Measurements from ENCODE around the gene GPR108.

GPR108 gene

DNA sequence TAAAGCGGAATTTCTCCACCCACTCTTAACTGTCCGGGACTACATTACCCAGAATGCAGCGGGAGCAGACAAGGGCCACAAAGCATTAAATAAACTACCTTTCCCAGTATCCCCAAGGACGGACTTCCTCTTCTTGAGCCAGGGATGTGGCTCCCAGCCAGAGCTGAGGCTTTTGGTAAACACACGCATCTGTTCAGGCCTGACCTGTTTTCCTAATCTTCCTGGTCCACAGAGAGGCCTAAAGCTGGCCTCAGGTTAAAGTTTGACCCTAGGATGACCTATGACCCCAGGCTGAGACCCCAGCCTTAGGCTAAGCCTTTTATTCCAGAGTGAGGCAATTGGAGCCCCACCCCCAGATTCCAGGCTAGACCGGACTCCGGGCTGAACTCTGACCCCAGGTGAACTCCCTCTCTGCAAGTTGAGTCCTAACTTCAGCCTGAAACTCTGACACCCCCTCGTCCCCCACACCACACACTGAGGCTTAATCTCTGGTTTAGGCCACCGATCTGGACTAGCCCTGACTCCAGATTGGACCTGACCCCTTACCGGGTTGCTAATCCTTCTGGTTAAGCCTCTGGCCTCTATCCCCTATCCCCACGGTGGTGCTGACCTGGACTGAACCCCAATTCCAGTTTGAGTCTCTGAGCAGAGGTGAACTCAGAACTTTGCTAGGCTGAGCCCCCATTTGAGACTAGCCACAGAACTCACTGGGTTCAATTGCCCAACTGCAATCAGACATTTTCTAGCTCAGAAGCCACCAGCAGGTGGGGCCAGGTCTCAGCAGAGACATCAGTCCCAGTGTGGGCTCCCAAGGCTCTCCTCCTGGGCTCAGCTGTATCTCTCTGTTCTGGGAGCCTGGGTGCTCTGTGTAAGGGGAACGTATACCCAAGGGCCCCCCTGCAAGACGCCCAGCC is 750 bp upstream of the GPR108 start:
- DNase-seq (ENCODE audit: low read depth), result peak; percentile 55

DNA sequence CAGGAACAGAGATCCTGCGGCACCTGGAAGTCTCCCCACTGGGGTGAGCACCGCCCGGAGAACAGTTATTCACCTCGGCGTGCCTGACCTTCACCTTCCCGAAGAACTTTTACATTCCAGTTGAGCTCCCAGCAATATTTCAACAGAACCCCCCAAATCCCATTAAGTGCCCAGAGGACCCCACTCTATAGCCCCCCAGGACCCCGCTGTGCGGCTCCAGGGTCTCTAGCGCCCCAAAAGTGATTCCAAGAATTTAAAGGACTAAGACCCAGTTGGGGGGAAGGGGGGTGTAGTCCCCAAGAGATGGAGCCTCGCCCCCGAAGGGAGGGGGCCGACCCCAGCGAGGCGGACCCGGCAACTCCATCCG is 480 bp downstream of the GPR108 start:
- DNase-seq (ENCODE audit: low read depth), result no peak

DNA sequence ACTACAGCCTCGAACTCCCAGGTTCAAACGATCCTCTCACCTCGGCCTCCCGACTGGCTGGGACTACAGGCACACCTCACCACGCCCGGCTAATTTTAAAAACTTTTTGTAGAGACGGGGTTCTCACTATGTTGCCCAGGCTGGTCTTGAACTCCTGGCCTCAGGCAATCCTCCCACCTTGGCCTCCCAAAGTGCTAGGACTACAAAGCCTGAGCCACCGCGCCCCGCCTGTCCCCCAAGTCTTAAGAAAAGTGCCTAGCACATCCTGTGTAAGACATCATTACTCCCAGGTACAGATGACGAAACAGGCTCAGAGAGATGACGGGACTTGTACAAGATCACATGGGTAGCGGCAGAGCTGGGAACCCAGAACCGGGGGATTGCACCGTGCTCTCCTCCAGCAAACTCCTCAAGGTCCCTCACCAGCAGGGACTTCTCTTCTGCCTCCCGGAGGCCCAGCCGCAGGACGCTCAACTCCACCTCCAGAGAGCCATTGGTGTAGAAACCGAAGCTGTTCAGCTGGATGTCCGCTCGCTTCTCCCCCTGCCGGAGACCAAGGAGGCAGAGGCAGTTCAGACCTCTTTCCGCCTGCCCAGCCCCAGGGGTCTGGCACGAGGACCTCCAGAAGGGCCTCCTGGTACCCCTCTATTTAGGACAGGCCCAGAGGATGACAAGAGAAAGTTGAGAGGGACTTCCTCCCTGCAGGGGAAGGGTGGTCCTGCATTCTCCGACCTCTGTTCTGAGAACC is 1.0 kb downstream of the GPR108 start:
- peak; percentile 51 for DNase-seq (ENCODE audit: low read depth)

DNA sequence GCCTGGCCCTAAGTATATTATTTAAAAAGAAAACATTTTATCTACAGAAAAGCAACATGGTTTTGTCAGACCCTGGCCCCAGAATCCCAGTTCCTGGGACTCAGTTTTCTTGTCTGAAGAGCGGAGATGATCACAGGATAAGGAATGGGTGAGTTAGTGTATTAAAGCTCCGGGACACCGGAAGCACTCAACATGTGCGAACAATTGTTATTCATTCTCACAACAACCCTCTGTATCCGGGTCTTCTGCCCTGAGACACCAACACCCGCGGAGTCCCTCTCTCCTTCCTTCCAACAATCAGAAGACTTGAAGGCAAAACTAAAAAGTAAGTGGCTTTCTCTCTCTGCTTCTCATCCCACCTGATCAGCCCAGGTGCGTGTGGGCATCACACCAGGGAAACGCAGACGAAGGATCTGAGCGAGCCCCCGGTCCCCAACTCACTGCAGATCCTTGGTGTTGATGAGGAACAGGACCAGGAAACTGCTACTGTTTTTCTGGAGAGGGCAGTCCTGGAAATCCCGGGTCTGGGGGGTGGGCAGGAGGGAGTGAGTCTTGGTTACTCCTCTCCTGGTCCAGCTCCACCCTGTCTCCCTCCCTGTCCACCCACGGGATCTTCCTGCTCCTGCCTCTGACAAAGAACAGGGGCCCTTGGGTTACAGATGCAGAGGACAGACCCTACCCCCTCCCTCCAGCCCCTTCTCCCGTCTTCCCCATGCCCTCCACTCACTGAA is 2.0 kb downstream of the GPR108 start:
- no peak for DNase-seq (ENCODE audit: low read depth)

DNA sequence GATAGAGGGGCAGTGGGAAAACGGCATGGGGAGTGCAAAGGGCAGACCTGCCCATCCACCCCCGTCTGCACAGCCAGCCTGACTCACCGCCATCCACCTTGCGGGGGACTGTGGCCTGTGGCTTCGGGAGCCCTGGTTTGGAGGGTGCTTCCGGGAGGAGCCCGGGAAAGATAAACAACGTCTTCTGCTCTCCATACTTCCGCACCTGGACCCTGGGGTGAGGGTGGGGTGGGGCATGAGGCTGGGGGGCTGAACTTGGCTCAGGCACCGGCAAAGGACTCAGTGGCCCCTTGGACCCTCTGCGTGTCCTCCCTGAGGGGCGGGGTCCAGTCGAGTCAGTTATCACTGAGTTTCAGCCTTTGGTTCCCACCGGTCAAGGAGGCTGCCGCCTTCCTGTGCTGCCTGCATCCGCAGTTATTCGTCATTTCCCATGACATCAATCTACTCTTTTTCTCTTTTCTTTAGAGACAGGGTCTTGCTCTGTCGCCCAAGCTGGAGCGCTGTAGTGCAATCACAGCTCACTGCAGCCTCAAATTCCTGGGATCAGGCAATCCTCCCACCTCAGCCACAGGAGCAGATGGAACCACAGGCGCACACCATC is 3.2 kb downstream of the GPR108 start:
- DNase-seq (ENCODE audit: low read depth), result no peak

DNA sequence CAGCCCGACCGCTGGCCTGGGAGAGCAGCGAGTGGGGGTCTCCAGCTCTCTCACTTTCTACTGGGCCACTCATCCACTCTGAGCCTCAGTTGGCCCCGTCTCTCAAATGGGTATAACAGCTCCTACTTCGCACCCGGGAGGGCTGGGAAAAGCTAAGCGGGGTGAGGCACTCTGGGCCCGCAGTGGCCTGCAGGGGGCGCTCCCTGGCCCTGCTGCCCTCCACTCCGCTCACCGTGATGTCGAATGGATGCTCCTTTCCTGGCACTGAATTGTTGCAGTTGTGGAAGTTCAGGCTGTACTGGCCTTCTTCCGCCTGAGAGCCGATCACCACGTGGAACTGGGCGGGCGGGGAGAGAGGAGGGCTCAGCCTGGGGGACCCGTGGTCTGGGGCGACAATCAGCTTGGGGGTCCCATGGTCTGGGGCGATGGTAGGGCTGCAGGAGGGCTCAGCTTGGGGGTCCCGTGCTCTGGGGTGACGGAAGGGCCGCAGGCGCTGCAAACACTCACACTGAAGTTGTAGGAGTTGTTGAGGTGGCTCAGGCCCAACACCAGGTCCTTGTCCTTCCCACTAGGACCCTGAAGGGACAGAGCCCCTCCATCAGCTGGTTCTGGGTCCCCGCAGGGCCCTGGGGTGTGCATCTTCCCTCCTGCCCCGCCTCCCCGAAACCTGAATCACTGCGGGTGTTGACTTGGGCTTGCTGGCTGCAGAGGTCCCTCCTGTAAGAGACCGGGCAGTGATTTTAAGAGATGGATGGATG is 3.9 kb downstream of the GPR108 start:
- no peak for DNase-seq (ENCODE audit: low read depth)

DNA sequence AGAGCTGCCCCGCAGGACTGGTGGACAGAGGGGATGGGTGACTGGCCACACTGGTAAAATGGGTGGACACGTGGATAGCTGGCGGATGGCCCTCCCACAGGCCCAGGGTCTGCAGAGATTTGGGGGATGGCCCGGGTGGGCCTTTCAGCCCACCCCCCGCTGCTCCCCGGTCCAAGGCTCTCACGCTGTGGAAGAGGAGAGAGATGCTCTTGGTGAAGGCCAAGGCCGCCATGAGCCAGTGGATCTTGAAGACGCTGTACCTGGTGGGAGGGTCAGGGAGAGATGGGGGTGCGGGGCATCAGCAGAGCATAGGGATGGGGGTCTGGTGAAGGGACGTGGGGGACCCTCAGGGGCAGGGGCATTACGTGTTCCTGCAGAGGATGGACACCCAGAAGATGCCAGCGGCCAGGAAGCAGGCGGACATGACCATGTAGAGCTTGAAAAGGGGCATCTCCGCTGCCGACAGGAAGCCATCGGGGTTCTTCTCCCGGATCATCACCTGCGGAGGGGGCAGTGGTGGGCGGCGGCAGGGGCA is 4.5 kb downstream of the GPR108 start:
- DNase-seq (ENCODE audit: low read depth), result no peak

DNA sequence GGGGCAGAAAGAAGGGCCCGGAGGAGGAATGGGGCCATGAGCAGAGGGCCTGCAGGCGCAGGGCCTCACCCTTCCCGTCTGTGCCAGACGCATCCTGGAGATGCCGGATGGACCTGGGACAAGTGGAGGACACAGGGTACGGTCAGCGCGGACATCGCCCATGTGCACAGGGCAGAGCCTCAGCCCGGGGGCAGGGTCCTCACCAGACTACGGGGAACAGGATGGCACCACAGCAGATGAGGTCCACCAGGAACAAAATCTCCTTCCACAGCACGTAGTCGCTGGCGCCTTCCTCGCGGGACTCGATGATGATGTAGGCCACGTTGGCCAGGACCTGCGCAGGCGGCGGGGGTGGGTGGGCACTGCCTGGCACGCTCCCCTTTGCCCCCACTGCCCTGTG is 5.6 kb downstream of the GPR108 start:
- no peak for DNase-seq (ENCODE audit: low read depth)

DNA sequence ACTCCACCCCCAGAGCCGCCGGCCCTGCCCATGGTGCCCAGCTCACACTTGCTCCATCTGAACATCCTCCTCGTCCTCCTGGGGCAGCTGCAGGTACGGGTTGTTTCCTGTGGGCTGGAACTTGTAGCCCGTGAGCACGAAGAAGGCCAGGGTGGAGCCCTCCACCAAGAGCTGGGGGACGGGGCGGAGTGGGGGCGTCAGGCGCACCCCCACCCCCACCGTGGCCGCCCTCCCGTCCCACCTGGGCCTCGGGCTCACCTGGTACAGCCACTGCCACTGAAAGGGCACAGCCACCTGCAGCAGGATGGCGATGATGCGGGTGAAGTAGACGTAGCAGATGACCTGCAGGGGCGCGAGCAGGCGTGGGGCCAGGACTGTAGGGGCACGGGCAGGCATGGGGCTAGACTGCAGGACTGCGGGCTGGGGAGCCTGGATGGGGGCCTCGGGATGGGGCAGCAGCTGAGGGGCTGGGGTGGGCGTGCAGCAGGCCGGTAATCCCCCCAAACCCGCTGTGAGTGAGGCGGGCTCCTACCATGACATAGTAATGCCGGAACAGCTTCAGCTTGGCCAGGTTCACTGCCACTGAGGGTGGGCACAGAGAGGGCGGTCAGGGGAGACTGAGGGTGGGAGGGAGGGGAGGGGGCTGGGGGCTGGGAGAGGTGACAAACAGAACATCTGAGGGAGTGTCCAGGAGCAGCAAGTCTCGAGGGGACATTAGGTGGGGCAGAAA is 6.3 kb downstream of the GPR108 start:
- no peak for DNase-seq (ENCODE audit: low read depth)

DNA sequence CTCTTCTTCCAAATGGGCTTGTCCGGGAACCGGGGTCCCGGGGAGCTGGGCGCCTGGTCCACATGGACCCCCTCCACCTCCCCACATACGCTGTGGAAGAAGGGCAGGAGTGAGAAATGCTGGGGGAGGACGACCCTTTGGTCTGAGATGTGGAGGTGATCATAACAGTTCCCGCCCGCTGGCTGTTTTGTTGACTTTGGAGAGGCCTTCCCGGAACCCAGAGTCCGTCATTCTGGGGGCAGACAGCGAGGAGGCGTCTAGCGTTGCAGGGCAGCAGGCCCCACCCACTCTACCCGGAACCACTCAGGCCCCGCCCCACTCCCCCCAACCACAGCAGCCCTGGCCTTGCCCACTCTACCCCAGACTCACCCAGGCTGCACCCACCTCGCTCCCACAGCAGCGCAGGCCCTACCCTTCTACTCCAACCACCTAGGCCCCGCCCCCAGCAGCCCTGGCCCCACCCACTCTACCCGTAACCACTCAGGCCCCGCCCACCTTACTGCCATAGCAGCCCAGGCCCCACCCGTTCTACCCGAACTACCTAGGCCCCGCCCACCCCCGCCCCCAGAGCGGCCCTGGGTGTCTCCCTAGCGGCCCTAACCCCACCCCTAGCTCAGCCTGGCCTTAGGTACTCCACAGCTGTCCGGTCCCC is 7.1 kb downstream of the GPR108 start:
- DNase-seq (ENCODE audit: low read depth), result no peak

DNA sequence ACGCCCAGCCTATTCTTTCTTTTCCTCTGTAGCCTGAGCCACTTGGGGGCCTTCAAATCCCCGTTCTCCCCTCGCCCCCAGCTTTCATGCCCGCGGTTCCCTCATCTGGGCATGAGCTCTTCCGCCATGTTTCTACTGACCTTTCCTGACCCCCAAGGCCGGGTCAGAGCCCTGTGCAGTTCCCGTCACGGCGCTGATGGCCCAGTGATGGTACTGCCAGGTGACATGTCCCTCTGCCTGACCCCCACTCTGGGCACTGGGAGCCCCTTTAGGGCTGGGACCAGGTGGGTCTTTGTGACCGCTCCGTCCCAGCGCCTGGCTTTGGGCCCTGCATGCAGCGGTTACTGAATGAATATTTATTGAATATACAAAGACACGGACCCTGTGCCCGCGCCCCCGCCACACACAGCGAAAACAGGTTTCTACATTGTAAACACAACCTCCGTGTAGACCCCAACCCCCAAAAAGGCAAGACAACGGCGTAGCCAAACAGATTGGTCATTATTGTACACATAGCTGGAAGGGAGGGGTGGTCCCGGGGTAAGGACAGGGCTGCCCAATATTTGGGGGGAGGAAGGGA is 7.7 kb downstream of the GPR108 start:
- no peak for DNase-seq (ENCODE audit: low read depth)

DNA sequence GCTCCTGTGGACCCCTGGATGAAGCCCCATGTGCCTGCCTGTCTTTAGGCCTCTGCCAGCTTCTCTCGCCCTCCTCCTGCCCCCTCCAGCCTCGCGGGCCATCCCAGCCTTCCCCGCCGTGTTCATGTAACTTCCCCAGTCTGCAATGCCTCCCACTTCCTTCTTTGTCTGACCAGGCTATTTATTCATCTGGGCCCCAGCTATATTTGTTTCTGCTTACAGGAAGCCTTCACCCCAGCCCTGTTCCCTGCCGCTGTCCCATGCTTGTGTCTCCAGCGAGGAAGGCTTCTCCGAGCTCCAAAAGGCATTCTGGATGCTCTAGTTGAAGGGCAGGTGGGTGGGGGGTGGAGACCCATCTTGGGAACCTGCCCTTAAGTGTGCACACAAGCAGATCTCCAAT is 9.0 kb downstream of the GPR108 start:
- no peak for DNase-seq (ENCODE audit: low read depth)

DNA sequence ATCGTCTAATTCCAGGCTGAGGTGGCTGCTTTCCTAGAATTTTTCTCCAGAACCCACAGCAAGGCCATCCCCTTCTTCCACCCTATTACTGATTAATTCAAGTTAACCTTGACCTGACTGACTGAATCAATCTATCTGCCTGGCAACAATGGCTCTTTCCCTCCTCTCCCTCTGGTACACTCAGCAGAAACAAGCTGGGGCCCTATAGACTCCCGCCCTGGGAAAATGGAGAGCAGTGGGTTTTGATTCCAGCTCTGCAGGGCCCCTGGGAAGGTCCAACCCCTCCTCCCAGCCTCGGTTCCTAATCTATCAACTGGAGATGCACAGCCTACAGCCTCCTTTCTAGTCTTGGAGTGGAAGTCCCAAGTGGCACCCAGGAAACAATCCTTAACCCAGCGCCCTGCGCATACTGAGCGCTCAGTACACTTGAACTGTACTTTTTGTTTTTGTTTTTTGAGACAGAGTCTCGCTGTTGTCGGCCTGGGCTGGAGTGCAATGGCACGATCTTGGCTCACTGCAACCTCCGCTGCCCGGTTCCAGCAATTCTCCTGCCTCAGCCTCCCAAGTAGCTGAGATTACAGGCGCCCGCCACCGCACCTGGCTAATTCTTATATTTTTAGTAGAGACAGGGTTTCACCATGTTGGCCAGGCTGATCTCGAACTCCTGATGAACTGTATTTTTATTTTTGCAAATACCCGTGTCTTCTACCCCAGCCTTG is 11.7 kb downstream of the GPR108 start:
- DNase-seq (ENCODE audit: low read depth), result no peak

DNA sequence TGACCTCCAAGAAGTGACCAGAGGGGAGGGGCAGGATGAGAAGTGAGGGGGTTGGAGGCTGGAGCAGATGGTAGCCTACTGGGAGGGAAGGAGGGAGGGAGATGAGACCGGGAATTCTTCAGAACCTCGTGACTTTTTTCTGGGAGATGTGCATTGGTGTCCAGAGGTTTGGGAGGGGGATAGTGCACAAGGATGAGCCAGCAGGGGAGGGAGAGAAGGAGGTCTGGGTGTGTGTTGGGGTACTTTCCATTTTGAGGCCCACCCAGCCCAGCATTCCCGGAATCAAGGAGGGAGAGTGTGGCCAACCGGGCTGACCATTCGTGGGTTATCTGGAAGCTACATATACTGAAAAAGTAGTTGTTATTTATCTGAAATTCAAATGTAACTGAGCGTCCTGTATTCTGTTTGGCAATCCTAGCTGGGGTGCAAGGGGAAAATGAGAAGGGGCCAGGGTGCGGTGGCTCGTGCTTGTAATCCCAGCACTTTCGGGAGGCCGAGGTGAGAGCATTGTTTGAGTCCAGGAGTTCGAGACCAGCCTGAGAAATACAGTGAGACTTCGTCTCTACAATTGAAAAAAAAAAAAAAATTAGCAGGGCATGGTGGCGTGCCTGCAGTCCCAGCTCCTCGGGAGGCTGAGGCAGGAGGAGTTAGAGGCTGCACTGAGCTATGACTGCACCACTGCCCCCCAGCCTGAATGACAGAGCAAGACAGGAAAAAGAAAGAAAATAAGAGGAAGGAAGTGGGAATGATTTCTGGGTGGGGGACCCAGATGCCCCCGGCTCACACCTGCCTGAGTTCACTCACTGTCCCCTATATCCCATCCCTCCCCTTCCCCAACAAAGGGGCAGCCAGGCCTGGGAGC is 12.5 kb downstream of the GPR108 start:
- DNase-seq (ENCODE audit: low read depth), result no peak

DNA sequence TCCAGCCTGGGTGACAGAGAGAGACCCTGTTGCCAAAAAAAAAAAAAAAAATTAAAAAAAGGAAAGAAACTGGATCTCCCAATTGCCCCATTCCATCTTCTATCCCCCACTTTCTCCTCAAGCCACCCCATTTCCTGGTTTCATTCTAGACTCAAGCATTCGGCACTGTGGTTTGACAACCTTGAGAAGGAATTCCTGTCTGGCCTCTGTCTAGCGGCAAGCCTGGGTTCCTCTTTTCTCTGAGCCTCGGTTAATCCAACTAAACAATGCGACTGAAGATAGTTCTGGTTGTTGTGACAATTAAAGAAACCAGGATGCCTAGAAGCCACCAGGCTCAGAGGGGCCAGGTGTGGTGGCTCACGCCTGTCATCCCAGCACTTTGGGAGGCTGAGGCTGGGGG is 13.6 kb downstream of the GPR108 start:
- DNase-seq (ENCODE audit: low read depth), result no peak

DNA sequence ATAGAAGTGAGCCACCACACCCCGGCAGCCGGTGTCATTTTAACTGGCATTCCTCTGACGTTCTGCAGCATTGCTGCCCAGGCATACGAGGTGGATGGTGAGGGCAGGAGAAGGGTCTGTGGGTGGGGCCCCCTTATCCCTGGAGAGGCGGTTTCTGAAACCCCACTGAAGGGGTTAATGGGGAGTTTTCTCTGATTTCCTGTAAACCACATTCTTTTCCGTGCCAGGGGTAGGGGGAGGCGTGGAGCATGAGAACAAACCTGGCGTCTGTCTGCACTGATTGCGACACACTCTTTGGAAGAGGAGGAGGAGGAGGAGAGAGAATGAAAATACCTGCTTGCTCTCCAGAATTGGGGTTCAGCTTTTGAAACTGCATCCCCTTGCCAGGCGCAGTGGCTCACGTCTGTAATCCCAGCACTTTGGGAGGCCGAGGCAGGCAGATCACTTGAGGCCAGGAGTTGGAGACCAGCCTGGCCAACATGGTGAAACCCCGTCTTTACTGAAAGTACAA is 14.2 kb downstream of the GPR108 start:
- DNase-seq (ENCODE audit: low read depth), result no peak

DNA sequence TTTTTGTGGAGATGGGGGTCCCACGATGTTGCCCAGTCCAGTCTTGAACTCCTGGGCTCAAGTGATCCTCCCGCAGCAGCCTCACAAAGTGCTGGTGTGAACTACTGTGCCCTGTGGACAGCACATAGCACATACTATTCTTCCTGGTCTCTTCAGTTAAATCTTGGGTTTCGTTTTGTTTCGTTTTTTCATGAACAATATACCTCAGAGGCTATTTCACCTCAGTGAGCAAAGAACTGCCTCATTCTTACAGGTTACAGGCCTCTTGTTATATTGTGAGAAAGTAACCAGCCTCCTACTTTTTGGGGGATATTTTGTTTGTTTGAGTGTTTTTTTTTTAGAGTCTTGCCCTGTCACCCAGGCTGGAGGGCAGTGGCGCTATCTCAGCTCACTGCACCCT is 15.6 kb downstream of the GPR108 start:
- DNase-seq (ENCODE audit: low read depth), result no peak

DNA sequence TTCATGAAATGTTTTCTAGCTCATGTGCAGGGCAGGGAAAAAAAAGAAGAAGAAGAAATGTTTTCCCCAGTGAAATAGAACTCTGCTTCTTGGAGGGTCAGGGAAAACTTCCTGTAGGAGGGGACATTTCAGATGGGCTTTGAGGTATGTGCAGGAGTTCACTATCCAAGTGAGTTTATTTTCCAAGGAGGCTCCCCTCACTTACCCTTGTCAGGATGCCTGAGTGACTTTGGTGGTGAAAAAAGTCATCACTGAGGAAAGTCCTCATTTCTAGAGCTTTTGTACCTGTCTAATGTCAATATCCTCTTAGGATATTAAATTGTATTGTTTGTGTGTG is 16.3 kb downstream of the GPR108 start:
- DNase-seq (ENCODE audit: low read depth), result no peak

All from stimulated activated CD8-positive, alpha-beta memory T cell treated with anti-CD3 and anti-CD28 coated beads, Interleukin-12 subunit alpha, Interleukin-12 subunit beta, amount 100 ng/mL, for 4 hours (primary cell).